Spinal cord (tissue), 10 donors: ENCODE data around the gene HLA-DOB. TPM values are rescaled to one million over a fixed set of nuclear protein-coding genes. Genes with fewer than 3 reads are reported as not detected.
A peak's percentile ranks its signal among the peaks of the same experiment; 100 is the strongest.
"Not testable (repeated sequence)": the region's sequence is repeated elsewhere in the genome, so short reads cannot be mapped to it uniquely, and the experiment has no call there.

ENCODE experiments used
- DNase-seq, 6 donors: peaks; one replicate each; pipeline versions ENCODE4 v3.0.0 to v3.0.0-alpha.2; 2013 to 2015; ENCODE audit warnings: low spot score in 6 of 6, low read depth in 4 of 6
- H3K27ac ChIP-seq: one replicate; pipeline ENCODE4 v1.5.1; 2013; ENCODE audit warnings: low read depth, low read length, control low read depth
- H3K27me3 ChIP-seq: one replicate; pipeline ENCODE4 v1.6.1; 2013; ENCODE audit warnings: low read length; ENCODE audit not compliant: control insufficient read depth, insufficient read depth
- H3K36me3 ChIP-seq: one replicate; pipeline ENCODE4 v1.6.1; 2013; ENCODE audit warnings: low read length; ENCODE audit not compliant: control insufficient read depth, insufficient read depth
- H3K4me1 ChIP-seq: one replicate; pipeline ENCODE4 v1.6.1; 2013; ENCODE audit warnings: low read length; ENCODE audit not compliant: control insufficient read depth, insufficient read depth
- H3K4me3 ChIP-seq: one replicate; pipeline ENCODE4 v1.5.1; 2013; ENCODE audit warnings: low read depth, low read length, control low read depth
- H3K9me3 ChIP-seq: one replicate; pipeline ENCODE4 v1.6.1; 2013; ENCODE audit warnings: low read length; ENCODE audit not compliant: control insufficient read depth, insufficient read depth
- WGBS: methylation state at CpG from one replicate; pipeline ENCODE4 v1.1.5; 2013; ENCODE audit warnings: missing lambda C conversion rate; ENCODE audit not compliant: insufficient coverage; 5-methylcytosine and 5-hydroxymethylcytosine counted together
- polyA plus RNA-seq, 2 donors: library from polyadenylated mRNA; unstranded; fragments of 120-200 nt; gene quantifications; one replicate each; pipeline ENCODE4 v1.2.1, GENCODE V29; 2013; ENCODE audit not compliant: insufficient read length in 2 of 2
- total RNA-seq, 2 donors: library from RNA; depleted of rRNA in 1 of 2; stranded (reverse); fragments of 120-200 nt in 1 of 2; fragments of >200 nt in 1 of 2; gene quantifications; one replicate each; pipeline versions ENCODE4 v1.2.3 to v1.2.4, GENCODE V29; 2013 to 2014
- donor health status: healthy.

The HLA-DOB gene
- total and polyA plus RNA-seq, 4 donors, result 0.11 to 0.65 (median 0.33) TPM

DNA sequence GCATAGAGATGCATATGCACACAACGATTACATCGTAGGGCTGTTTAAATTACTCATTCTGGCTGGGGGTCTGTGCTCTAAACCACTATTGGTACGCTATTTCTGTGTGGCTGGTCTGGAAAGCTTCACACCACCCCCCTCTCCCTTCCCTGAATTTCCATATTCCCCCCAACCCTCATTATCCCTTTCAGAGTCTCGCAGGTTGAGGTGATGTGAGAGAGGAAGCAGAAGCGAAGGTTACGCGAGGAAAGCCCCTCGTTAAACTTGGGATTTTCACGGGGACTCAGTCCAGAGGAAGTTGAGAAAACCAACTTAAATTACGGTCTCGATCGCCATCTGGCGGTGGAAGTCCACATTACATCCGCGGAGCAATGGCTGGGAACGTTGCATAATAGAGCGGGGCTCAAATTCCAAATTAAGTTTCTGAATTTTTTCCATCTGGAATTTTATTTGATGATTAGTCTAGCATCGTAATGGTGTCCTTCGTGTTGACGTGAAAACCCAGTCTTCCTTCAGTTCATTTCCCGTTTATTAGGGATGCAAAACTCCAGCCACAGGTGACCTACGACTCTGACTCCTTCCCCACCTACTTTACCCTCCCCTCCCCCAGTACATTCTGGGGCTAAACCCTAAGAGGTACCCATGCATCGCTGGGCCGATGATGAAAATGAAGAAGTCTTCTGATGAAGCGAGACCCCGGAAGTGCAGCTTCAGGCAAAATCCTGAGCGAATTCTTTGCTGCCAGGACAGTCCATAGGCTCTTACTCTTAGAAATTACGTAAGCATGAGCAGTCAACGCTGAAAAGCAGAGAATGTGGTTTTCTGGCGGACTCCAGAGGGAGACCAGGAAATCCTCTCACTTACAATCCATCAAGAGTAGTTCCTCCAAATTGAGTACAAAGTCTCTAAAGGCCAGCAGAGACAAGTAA lies 19.7 kb downstream of the HLA-DOB start:
- DNase-seq, result peak; percentile 31 to 91 (median 62)
- H3K27me3 ChIP-seq, result peaks cover 11% of the 10 kb centered on the region
- H3K36me3 ChIP-seq, result no peaks in the 10 kb centered on the region
- no peak overlapping the region for H3K4me3 ChIP-seq
- 18% methylated on average over 22 of the region's 30 CpGs for whole genome bisulfite sequencing
- no peaks in the 10 kb centered on the region for H3K9me3 ChIP-seq
- no peak overlapping the region for H3K27ac ChIP-seq
- no peaks in the 10 kb centered on the region for H3K4me1 ChIP-seq

DNA sequence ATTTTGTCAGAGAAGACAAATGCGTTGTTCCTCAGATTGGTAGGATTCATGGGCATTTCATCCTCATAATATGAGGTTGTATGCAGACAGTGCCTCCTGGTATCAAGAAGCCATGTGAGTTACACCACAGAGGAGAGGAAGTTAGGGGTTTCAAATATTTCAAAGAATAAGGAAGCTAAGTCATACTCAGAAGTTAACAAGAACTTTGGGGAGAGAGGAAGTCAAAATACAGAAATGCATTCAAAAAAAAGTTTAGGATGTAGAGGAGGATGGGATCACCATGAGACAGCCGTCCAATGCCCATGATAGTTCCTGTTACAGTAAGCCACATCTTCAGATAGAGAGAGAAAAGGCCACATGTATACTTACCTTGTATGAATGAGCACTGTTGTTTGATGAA lies 22.3 kb downstream of the HLA-DOB start:
- Histone ChIP-seq H3K27me3 (peaks cover 18% of the 10 kb centered on the region), H3K4me3 (no peak overlapping the region), H3K27ac (no peak overlapping the region), H3K9me3 (no peaks in the 10 kb centered on the region), H3K36me3 (no peaks in the 10 kb centered on the region), H3K4me1 (no peaks in the 10 kb centered on the region)
- 89% methylated on average over 2 of the region's 2 CpGs for WGBS
- DNase-seq, result no peak

DNA sequence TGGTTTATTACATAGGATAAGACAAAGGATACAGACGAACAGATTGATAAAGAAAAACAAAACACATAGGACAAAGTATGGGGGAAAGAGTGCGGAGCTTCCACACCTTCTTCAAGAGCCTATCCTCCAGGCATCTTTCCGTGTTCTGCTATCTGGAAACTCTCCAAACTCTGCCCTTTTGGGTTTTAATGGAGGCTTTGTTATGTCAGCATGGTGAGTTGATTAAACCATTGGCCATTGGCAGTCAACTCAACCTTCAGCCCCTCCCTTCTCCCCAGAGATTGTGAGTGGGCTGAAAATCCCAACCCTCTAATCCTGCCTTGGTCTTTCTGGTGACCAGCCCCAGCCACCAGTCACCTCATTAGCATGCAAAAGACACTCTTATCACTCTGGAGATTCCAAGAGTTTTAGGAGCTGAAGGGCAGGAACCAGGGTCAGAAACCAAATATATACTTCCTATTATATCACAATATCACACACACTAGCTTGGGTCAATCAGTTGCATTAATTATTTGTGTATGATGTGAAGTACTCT lies 23.8 kb downstream of the HLA-DOB start:
- H3K4me3 ChIP-seq, result no peak overlapping the region
- no peak overlapping the region for H3K27ac ChIP-seq
- H3K36me3 ChIP-seq, result no peaks in the 10 kb centered on the region

DNA sequence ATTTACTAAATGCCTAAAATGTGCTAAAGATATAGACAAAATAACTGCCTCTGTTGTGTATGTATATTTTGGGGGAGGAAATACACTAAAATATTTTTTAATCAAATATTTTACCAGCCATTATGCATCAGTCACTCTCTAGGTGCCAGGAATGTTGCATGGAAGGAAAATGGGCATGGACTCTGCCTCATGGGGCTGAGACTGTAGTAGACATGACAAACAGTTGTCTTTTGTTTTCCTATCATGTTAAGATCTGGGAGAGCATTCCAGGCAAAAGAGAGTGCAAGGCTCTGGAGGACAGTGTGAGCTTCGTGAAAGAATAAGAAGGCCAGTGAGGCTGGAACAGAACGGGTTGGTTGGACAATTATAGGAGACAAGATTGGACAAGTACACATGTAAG lies 26.5 kb downstream of the HLA-DOB start:
- no peak for DNase-seq
- Histone ChIP-seq H3K9me3 (no peaks in the 10 kb centered on the region), H3K4me1 (no peaks in the 10 kb centered on the region), H3K36me3 (no peaks in the 10 kb centered on the region), H3K27ac (no peak overlapping the region), H3K27me3 (peaks cover 14% of the 10 kb centered on the region), H3K4me3 (no peak overlapping the region)
- WGBS, result 60% methylated on average over 1 of the region's 2 CpGs

More for the DNA sequence above, 23.8 kb downstream of the HLA-DOB start:
- H3K27me3 ChIP-seq, result peaks cover 18% of the 10 kb centered on the region
- no peak for DNase-seq
- no CpG with 5 or more reads among the region's 3 CpGs for whole genome bisulfite sequencing
- H3K9me3 ChIP-seq, result no peaks in the 10 kb centered on the region
- no peaks in the 10 kb centered on the region for H3K4me1 ChIP-seq

DNA sequence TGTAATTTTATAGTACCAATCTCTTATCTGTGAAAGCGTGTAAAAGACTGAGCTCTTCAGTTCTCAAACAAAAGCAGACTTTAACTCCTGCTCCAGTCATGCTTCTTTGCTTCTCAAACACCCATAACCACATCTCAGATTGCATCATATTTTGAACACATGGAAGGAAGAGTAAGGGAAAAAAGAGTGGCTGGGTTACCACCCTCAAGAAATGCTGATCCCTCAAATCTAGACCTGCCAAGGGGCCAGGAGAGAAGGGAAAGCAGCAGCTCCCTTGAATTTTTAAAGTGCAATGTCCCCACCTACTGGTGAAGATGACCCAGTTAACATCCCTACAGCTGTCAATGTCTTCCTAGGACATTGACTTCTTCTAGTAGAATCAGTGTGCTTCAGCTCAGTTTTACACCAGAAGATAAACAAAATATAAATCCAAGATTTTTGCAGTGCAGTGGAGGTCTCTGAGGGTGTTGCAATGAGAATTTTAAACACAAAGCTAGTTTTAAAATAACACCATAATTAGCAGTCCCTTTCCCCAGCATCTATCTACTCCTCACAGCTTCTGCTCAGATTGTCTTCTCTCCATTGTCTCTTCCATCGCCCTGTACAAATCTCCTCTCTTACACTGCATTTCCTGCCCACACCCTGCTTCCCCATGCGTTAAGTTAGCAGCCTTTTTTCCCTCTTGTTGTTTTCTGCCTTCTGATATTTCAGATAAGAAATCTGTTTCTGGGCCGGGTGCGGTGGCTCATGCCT lies 30.8 kb downstream of the HLA-DOB start:
- Histone ChIP-seq H3K36me3 (no peaks in the 10 kb centered on the region), H3K27ac (no peak overlapping the region), H3K9me3 (no peaks in the 10 kb centered on the region), H3K4me3 (no peak overlapping the region), H3K27me3 (no peaks in the 10 kb centered on the region), H3K4me1 (no peaks in the 10 kb centered on the region)
- DNase-seq, result peak; percentile 17 to 92 (median 46)
- WGBS, result 58% methylated on average over 4 of the region's 5 CpGs

DNA sequence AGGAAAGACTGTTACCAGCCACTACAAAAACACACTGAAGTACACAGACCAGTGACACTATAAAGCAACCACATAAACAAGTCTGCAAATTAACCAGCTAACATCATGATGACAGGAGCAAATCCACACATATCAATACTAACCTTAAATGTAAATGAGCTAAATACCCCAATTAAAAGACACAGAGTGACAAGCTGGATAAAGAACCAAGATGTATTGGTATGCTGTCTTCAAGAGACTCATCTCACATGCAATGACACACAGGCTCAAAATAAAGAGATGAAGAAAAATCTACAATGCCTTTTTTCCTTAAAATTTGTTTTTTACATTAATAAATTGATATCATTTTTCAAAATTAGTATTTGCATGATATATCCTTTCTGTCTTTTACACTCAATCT lies 33.9 kb downstream of the HLA-DOB start:
- H3K4me1 ChIP-seq, DNase-seq, H3K36me3 ChIP-seq, H3K4me3 ChIP-seq, H3K9me3 ChIP-seq, H3K27me3 ChIP-seq, H3K27ac ChIP-seq: not testable (repeated sequence)

DNA sequence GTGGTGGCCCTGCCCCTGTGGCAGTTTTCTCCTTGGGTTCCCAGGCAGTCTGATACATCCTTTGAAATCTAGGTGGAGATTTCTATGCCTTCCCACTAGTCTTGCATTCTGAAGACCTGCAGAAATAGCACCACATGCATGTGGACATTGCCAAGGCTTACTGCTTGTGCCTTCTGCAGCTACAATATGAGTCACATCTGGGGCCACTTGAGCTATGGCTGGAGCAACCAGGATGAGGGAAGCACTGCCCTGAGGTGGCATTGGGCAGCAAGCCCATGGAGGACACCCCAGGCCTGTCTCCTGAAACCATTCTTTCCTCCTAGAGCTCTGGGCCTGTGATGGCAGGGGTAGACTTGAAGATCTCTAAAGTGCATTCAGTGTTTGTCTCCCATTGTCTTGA lies 37.8 kb downstream of the HLA-DOB start:
- no peak for DNase-seq
- no peak overlapping the region for H3K27ac ChIP-seq
- H3K9me3 ChIP-seq, result no peaks in the 10 kb centered on the region
- H3K27me3 ChIP-seq, result no peaks in the 10 kb centered on the region
- H3K36me3 ChIP-seq, result no peaks in the 10 kb centered on the region
- H3K4me3 ChIP-seq, result no peak overlapping the region
- no peaks in the 10 kb centered on the region for H3K4me1 ChIP-seq

DNA sequence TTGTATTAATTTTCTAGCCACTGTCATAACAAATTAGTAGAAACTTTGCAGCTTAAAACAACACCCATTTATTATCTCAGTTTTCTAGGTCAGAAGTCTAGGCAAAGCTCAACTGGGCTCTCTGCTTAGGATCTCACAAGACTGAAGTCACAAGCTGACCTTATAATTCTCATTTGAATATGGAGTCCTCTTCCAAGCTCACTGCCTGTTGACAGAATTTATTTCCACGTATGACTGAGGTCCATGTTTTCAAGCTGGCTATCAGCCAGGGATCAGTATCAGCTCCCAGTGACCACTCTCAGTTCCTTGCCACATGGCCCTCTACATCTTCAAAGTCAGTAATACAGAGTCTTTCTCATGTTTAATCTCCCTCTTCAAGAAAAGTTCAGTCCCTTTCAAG lies 41.7 kb downstream of the HLA-DOB start:
- Histone ChIP-seq H3K36me3 (no peaks in the 10 kb centered on the region), H3K27me3 (no peaks in the 10 kb centered on the region), H3K9me3 (no peaks in the 10 kb centered on the region), H3K4me1 (no peaks in the 10 kb centered on the region), H3K27ac (no peak overlapping the region), H3K4me3 (no peak overlapping the region)
- no peak for DNase-seq
- 67% methylated on average over 1 of the region's 1 CpG for WGBS

DNA sequence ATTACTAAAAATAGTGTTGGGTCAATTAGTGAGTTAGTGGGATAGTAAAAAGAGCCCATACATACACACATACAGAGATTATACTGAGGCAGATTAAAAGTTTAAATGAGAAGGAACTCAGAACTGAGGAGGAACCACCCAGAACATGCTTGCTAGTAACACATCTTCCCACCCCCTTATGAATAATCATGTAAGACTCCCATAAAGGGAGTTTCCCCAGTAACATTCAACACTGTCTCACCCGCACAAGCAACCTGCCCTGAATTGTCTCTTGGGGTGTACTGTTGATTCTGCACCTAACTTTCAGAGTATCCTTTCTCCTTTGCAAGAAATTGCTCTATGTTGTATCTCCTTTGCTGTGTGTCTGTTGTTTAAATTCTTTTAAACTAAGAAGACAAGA lies 42.4 kb downstream of the HLA-DOB start:
- no peaks in the 10 kb centered on the region for H3K27me3 ChIP-seq
- no peak for DNase-seq
- no peaks in the 10 kb centered on the region for H3K9me3 ChIP-seq
- H3K27ac ChIP-seq, result no peak overlapping the region
- WGBS, result no CpG with 5 or more reads among the region's 1 CpG
- H3K4me3 ChIP-seq, result no peak overlapping the region
- no peaks in the 10 kb centered on the region for H3K4me1 ChIP-seq
- H3K36me3 ChIP-seq, result no peaks in the 10 kb centered on the region
